Gastrocnemius medialis (tissue), 4 donors: ENCODE results near the gene CACNA1B. TPM values are rescaled to one million over a fixed set of nuclear protein-coding genes. Genes with fewer than 3 reads are reported as not detected.
A peak's percentile ranks its signal among the peaks of the same experiment; 100 is the strongest.

Source experiments
- ATAC-seq, 2 donors: fragments of 150-250 bp; one replicate each; pipeline ENCODE4 v1.9.1; 2016
- DNase-seq, 2 donors: peaks; one replicate each; pipeline ENCODE4 v3.0.0-alpha.2; 2019
- H3K27ac ChIP-seq, 4 donors: fragments of 200-600 bp; sonication (generic); 1 replicate in 1 of 4; 2 replicates in 3 of 4; pipeline ENCODE4 v1.5.1; 2016 to 2018; ENCODE audit warnings: mild to moderate bottlenecking in 2 of 4, moderate library complexity in 1 of 4
- H3K27me3 ChIP-seq, 3 donors: fragments of 200-600 bp; sonication (generic) in 2 of 3; 1 replicate in 1 of 3; 2 replicates in 2 of 3; pipeline versions ENCODE4 v1.5.1 to v1.6.0; 2016 to 2019; ENCODE audit warnings: mild to moderate bottlenecking in 1 of 3, moderate library complexity in 1 of 3
- H3K36me3 ChIP-seq, 2 donors: fragments of 200-600 bp; sonication (generic) in 1 of 2; one replicate each; pipeline ENCODE4 v1.5.1; 2017 to 2018
- H3K4me1 ChIP-seq, 2 donors: fragments of 200-600 bp; sonication (generic) in 1 of 2; one replicate each; pipeline ENCODE4 v1.5.1; 2016 to 2017; ENCODE audit warnings: mild to moderate bottlenecking in 2 of 2
- H3K4me3 ChIP-seq, 4 donors: fragments of 200-600 bp; sonication (generic) in 3 of 4; 1 replicate in 1 of 4; 2 replicates in 3 of 4; pipeline ENCODE4 v1.5.1; 2016 to 2019; ENCODE audit warnings: mild to moderate bottlenecking in 2 of 4
- H3K9me3 ChIP-seq, 3 donors: fragments of 200-600 bp; sonication (generic) in 2 of 3; 1 replicate in 1 of 3; 2 replicates in 2 of 3; pipeline ENCODE4 v1.5.1; 2016 to 2019
- POLR2A ChIP-seq, 2 donors: fragments of 450-650 bp; IDR thresholded peaks; one replicate each; pipeline ENCODE4 v1.6.1; 2017; ENCODE audit warnings: antibody characterized with exemption in 2 of 2, mild to moderate bottlenecking in 2 of 2, moderate library complexity in 2 of 2
- in situ Hi-C, 4 donors: fragments of 200-750 bp; cut with MboI; loops; one replicate each; pipeline versions ENCODE4 v1.15.0 to v1.8.0; 2017; ENCODE audit warnings: low sequenced_read_pairs in 4 of 4
- intact Hi-C: fragments of 100-400 bp; cut with DNase I; formaldehyde crosslinking; loops from one replicate; pipeline ENCODE4 v1.15.1; 2023; ENCODE audit warnings: low total_unique reads
- total RNA-seq, 4 donors: library from RNA; depleted of rRNA; stranded (reverse); fragments of >200 nt; gene quantifications; one replicate each; pipeline versions ENCODE4 v1.1.0 to v1.2.3, GENCODE V29; 2016
- TF ChIP-seq, protein P1 (sequence below), 5 experiments: fragments of 450-650 bp in 3 of 5; fragments of 200-600 bp in 2 of 5; sonication (generic) in 2 of 5; IDR thresholded peaks in 4 of 5; conservative IDR thresholded peaks in 1 of 5; 1 replicate in 4 of 5; 2 replicates in 1 of 5; pipeline ENCODE4 v1.5.1; 2016 to 2019; ENCODE audit warnings: antibody characterized with exemption in 5 of 5, mild to moderate bottlenecking in 3 of 5, moderate library complexity in 3 of 5

Gene CACNA1B
- total RNA-seq, 4 donors from 2014 or later = 0.07 TPM; not detected in 3

- in situ Hi-C loops = no loop called here
- DNase-seq = peak in 1 of 2 donors; percentile 6
- Histone ChIP-seq H3K4me3 (no peak overlapping the region), H3K27me3 (no peaks in the 10 kb centered on the region), H3K4me1 (no peaks in the 10 kb centered on the region), H3K9me3 (no peaks in the 10 kb centered on the region), H3K36me3 (no peaks in the 10 kb centered on the region), H3K27ac (no peak overlapping the region)
- intact Hi-C loops = no loop called here
- ATAC-seq = no peak
- TF ChIP-seq, protein P1, sequence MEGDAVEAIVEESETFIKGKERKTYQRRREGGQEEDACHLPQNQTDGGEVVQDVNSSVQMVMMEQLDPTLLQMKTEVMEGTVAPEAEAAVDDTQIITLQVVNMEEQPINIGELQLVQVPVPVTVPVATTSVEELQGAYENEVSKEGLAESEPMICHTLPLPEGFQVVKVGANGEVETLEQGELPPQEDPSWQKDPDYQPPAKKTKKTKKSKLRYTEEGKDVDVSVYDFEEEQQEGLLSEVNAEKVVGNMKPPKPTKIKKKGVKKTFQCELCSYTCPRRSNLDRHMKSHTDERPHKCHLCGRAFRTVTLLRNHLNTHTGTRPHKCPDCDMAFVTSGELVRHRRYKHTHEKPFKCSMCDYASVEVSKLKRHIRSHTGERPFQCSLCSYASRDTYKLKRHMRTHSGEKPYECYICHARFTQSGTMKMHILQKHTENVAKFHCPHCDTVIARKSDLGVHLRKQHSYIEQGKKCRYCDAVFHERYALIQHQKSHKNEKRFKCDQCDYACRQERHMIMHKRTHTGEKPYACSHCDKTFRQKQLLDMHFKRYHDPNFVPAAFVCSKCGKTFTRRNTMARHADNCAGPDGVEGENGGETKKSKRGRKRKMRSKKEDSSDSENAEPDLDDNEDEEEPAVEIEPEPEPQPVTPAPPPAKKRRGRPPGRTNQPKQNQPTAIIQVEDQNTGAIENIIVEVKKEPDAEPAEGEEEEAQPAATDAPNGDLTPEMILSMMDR (IDR thresholded peaks at IDR 0.05 in 4 of 5, conservative IDR thresholded peaks at IDR 0.05 in 1 of 5) = no peak
- no peak for TF ChIP-seq POLR2A (IDR thresholded peaks at IDR 0.05)
These were observed 171.7 kb downstream of the CACNA1B start for GRCh38 chr9:138049085-138049778.

- no peak for DNase-seq
- in situ Hi-C loops = no loop called here
- H3K4me3 ChIP-seq = no peak overlapping the region
- H3K27me3 ChIP-seq = no peaks in the 10 kb centered on the region
- no peaks in the 10 kb centered on the region for H3K9me3 ChIP-seq
- H3K27ac ChIP-seq = no peak overlapping the region
- TF ChIP-seq, protein P1 (IDR thresholded peaks at IDR 0.05 in 4 of 5, conservative IDR thresholded peaks at IDR 0.05 in 1 of 5) = no peak
- no peak for TF ChIP-seq POLR2A (IDR thresholded peaks at IDR 0.05)
- no peaks in the 10 kb centered on the region for H3K36me3 ChIP-seq
- intact Hi-C loops = no loop called here
- H3K4me1 ChIP-seq = no peaks in the 10 kb centered on the region
- no peak for ATAC-seq
These were observed 172.3 kb downstream of the CACNA1B start for GRCh38 chr9:138049779-138050471.

DNA sequence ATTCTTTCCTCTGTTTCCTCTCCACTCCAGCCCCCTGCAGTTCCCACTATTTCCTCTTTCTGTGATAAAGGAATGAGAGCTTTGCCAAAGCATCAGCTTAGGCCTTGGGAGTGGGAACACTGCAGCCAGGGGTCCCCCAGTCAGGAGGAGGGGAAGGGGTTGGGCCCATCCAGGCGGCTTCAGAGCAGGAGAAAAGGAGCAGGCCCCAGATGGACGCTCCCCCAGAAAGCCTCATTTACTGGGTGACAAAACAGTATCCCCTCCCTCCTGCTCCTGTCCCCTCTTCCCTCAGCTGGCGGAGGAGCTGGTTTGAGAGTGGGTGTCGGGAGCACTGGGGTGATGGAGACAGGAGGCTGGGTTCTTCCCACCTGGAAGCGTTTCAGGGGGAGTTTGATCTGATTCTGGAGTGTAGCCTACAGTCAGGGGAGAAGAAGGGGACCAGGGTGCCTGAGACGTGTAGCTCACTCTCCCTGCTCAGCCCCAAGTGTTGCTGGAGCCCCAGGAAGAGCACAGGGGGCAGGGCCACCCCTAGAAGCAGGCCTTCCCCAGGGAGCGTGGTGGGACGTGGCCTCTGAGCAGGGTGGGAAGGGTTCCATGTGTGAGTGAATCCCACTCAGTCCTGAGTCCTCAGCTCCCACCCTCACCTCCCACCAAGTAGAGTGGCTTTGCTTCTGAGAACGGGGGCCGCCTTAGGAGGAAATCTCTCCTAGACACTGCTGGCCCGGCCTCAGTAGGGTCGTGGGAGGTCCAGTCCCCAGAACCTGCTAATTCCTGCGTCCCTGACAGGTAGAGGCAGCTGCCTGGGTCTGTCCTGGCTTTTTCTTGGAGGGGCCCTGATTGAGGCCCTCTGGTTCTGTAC is 173.1 kb downstream of the CACNA1B start:
- H3K36me3 ChIP-seq = no peaks in the 10 kb centered on the region
- no peak for TF ChIP-seq POLR2A (IDR thresholded peaks at IDR 0.05)
- TF ChIP-seq, protein P1 (IDR thresholded peaks at IDR 0.05 in 4 of 5, conservative IDR thresholded peaks at IDR 0.05 in 1 of 5) = no peak
- intact Hi-C loops (no loop called here), in situ Hi-C loops (no loop called here)
- H3K4me3 ChIP-seq = no peak overlapping the region
- ATAC-seq (no peak), DNase-seq (no peak)
- H3K9me3 ChIP-seq = no peaks in the 10 kb centered on the region
- H3K27me3 ChIP-seq = no peaks in the 10 kb centered on the region
- H3K4me1 ChIP-seq = no peaks in the 10 kb centered on the region
- no peak overlapping the region for H3K27ac ChIP-seq

GRCh38 chr9:138051586-138052321 is 174.2 kb downstream of the CACNA1B start:
- no peak for TF ChIP-seq POLR2A (IDR thresholded peaks at IDR 0.05)
- TF ChIP-seq, protein P1 (IDR thresholded peaks at IDR 0.05 in 4 of 5, conservative IDR thresholded peaks at IDR 0.05 in 1 of 5) = no peak
- Histone ChIP-seq H3K4me1 (no peaks in the 10 kb centered on the region), H3K36me3 (no peaks in the 10 kb centered on the region), H3K27ac (no peak overlapping the region), H3K27me3 (no peaks in the 10 kb centered on the region), H3K9me3 (no peaks in the 10 kb centered on the region), H3K4me3 (no peak overlapping the region)
- intact Hi-C loops (no loop called here), in situ Hi-C loops (no loop called here)
- ATAC-seq (no peak), DNase-seq (no peak)
